HL-60 (cell line): ENCODE results near the gene PTPRM.

Source experiments
- DNase-seq, 2 experiments: peaks; one replicate each; pipeline ENCODE4 v3.0.0-alpha.2; 2010 to 2020; ENCODE audit warnings: low read depth in 1 of 2, low spot score in 1 of 2
- H3K27ac ChIP-seq: fragments of 250-450 bp; sonication (Bioruptor Pico); replicated peaks from 2 replicates; pipeline ENCODE4 v1.5.1; 2020; ENCODE audit warnings: mild to moderate bottlenecking, moderate library complexity
- H3K27me3 ChIP-seq: fragments of 250-450 bp; sonication (Bioruptor Pico); 2 replicates; pipeline ENCODE4 v1.5.1; 2021; ENCODE audit warnings: mild to moderate bottlenecking, moderate library complexity; ENCODE audit not compliant: insufficient read depth, poor library complexity, severe bottlenecking
- H3K4me3 ChIP-seq: replicated peaks from 2 replicates; pipeline ENCODE4 v1.5.1; 2011; ENCODE audit warnings: mild to moderate bottlenecking, control low read depth, low read length; ENCODE audit not compliant: insufficient read depth
- CTCF ChIP-seq: IDR thresholded peaks from one replicate; pipeline ENCODE4 v1.5.1; 2011; ENCODE audit warnings: low read length, control low read depth, inconsistent platforms; ENCODE audit not compliant: insufficient read depth
- GABPA ChIP-seq: IDR thresholded peaks from 2 replicates; pipeline ENCODE4 v1.6.1; 2012; ENCODE audit warnings: low read depth
- POLR2AphosphoS5 ChIP-seq: IDR thresholded peaks from 2 replicates; pipeline ENCODE4 v1.6.1; 2012; ENCODE audit warnings: low read depth
- REST ChIP-seq: IDR thresholded peaks from 2 replicates; pipeline ENCODE4 v1.6.1; 2012; ENCODE audit warnings: low read depth; ENCODE audit not compliant: insufficient replicate concordance
- SPI1 ChIP-seq: IDR thresholded peaks from 2 replicates; pipeline ENCODE4 v1.6.1; 2012; ENCODE audit warnings: low read depth, mild to moderate bottlenecking, borderline replicate concordance

Gene PTPRM

DNA sequence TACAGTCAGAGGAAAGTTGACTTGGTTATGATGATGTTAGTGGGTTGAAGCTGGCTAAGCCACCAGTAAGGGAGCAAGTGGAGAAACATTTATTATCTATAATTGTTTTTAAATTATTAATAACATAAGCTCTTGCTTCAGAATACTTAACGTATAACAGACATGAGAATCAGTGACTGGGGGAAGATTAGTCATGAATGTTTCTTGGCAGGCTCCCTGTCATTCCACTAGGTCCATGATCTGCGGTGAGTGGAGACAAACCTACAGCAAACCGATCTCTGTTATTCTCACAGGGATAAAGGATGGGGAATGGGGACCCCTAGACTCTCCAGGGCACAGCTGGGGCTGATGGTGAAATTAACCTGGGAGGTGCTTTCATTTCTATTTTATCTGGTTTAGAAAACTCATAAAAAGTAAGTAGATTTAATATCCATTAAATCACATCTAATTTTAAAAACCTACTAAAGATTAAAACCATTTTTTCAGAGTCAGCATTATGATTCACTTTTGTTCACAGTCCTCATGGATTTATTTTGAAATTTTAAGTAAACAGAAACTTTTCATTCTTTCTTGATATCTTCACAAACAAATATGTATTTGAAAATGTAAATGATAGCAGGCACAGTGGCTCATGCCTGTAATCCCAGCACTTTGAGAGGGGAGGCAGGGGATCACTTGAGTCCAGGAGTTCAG is 420.3 kb downstream of the PTPRM start:
- Histone ChIP-seq H3K4me3 (no peak overlapping the region), H3K27me3 (peaks cover 2% of the 10 kb centered on the region), H3K27ac (no peak overlapping the region)
- no peak for TF ChIP-seq GABPA
- no peak for TF ChIP-seq CTCF
- TF ChIP-seq POLR2AphosphoS5 = no peak
- no peak for DNase-seq

- Histone ChIP-seq H3K27ac (no peak overlapping the region), H3K4me3 (no peak overlapping the region), H3K27me3 (peaks cover 2% of the 10 kb centered on the region)
- TF ChIP-seq REST (no peak), SPI1 (no peak), GABPA (no peak), CTCF (no peak), POLR2AphosphoS5 (no peak)
- DNase-seq = no peak
These were observed 423.6 kb downstream of the PTPRM start for GRCh38 chr18:7990670-7991069.

DNA sequence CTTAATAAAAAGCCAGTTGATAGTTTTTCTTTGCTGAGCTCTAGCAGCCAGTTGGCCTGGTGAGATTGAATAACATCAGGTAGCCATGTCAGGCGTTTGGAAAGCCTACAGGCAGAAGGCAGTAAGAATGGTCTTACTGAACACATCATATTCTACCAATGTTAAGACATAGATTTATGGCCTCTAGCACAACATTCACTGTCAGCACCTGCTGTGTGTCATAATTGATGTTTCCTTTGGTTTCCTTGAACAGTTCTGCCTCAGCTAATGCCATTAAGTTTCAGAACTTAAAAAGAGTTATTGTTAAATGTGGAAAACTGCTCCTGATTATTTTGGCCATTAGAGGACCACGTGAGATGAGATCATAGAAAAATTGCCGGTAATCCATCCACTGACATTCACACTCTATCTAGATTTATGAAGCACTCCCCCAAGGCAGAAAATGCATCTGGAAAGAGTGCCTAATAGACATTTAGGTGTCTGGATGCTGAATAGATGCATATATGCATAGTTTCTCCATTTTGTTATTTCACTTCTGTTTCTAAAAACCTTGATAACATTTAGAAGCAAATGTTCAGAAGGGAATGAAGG is 434.7 kb downstream of the PTPRM start:
- DNase-seq = no peak
- no peak overlapping the region for H3K4me3 ChIP-seq
- no peak for TF ChIP-seq CTCF
- TF ChIP-seq GABPA = no peak
- no peak for TF ChIP-seq SPI1
- no peak for TF ChIP-seq REST
- no peak for TF ChIP-seq POLR2AphosphoS5

More for the DNA sequence above, 434.7 kb downstream of the PTPRM start:
- Histone ChIP-seq H3K27me3 (no peaks in the 10 kb centered on the region), H3K27ac (no peak overlapping the region)
